Measurements from ENCODE around the gene PDE4D.

Gene PDE4D

DNA sequence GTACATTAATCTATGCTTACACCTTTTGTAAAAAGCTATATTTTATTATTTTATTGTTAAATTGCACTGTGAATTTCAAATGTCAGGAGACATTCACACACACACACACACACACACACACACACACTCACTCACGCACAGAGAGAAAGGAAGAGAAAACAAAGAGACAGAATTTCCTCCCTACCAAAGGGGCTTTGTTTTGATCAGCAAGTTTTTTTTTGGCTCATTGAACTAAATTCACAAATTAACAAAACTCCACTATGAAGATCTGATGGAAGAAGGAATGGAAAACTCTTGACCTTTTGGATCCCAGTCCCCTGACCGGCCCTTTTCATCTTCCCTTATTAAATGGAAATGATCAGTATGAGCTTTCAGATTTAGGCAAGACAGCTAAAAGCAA lies 161.2 kb downstream of the PDE4D start:
- DNase-seq = no peak

DNA sequence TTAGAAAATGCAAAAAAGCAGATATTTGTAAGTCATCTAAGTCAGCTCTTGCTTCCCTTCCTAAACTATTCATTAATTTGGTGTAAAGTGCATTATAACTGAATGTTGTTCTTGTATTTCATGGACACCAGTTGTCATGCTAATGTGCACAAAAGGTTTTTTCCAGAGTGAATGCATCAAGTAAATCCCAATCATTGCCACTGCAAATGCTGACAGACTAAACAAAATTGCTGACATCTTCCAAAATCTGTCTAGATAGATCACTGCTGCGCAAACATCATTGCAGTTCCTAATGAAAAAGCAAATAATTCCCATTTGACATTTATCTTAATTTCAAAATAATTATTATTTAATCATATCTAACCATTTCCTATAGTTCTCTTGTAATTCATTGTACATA lies 161.7 kb downstream of the PDE4D start:
- no peak for DNase-seq

DNA sequence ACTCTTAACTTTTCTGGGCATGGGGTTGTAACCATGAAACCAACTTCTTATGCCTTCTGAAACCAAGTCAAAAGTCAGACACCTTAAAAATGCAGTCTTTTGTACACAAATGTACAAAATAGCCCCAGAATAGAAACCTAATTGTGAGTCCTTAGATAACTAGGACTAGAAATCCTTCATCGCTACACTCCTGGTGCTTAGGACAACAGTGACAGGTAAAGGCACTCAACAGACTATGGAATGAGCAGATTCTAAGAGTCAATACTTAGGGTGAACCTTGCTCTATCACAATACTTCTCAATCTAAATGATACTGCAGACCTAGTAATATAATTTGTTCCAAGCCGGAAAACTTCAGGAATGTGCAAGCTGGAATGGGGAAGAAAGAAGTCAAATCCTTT lies 163.7 kb downstream of the PDE4D start:
- DNase-seq = no peak

DNA sequence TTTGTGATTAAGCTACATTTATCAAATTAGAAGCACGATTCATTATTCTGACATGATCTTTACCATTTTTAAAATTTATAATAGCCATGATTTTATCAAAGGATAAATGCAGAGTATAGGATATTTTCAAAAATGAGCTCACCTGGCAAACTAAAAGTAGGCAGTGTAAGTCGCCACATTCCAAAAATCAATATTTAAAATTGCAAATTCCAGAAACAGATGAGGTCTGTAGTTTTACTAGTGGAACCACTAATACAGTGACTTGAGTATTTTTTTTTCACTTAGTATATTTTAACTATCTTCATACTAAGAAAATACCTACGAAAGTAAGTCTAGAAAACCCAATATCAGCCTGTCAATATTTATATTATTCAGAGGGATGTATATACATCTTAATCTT lies 164.2 kb downstream of the PDE4D start:
- DNase-seq = no peak

DNA sequence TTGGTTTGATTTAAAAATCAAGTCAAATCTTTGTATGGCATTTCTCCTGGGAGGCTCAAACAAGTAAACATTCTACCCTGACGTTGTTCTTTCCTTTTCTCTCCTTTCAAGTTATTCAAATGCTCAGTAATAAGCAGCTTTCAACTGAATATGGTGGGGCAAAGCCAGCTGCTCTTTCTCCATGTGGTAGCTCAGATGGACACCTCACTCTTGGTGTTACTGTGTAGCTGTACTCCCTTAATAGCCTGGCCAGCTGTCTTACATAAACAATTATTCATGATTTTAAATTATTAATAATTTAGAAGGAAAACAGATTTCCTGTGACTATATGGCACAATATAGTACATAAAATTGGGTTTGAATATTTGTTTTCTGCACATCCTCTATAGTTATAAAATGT lies 165.2 kb downstream of the PDE4D start:
- DNase-seq = no peak

DNA sequence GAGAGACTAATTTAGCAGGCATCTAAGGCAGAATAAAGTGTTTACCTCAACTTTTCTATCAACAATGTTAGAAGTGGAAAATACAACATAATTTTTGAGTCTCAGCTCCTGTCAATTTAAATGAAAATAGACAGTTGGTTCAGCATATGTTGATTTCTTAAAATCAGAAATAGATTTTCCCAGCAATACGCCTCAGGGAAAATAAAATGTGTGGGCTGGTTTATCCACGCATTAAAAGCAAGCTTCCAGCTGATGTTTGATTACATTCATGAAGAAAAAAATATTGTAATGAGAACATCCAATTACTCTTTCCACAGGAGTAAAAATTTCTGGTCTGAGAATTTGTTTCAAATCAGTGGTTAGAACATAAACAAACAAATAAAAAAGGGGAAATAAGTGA lies 166.3 kb downstream of the PDE4D start:
- no peak for DNase-seq

DNA sequence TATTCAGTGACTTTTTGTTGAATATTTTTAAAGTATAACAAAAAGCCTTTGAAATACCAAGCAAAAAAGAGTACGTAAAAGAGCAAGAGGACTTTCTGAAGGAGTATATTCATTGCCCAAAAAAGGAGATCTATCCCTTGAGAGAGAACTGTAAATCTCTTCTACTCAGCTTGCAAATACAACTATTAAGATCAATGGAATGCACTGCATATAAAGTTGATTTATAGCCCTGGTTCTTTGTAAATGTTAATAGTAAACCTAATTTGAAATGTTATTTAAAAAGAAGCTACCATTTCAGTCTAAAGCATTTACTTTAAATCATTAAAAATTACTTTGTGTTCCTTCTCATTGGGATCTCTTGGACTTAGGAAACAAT lies 168.1 kb downstream of the PDE4D start:
- DNase-seq = no peak

DNA sequence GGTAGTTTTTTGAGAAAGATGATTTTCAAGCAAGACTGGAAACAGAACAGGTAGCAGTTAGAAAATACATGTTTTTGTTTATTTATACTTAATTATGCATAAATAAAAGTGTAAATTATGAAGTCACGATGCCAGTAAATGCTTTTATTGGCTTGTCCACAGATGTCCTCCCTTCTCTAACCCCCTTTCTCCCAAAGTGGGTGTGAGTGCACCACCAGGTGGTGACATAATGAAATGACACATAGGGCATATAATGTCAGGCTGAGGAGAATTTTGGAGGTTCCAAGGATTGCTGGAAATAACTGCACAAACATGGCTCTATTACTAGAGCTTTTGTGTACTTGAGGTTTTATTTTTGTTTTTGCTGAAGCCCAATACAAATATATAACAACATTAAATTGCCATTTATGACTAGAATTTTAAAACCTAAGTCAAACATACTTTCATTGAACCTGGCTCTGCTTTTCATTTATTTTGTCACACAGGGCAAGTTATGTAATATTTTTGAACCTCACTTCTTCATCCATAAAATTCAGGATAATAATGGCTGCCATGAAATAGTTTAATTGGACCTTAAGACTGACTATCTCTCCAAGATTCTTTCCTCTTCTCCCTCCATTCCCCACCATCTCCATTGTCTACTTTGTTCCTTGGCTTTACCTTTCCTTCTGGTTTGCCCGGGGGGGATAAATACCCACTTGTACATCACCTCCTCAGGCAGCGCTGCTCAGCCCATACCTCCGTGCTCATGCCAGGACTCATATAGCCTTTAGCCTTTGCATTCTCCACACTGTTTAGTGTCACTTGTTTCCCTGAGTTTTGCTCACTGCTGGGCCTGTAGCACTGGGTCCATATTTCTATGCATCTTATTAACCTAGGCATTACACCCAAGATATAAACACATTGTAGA lies 168.8 kb downstream of the PDE4D start:
- DNase-seq = peak; percentile 18

DNA sequence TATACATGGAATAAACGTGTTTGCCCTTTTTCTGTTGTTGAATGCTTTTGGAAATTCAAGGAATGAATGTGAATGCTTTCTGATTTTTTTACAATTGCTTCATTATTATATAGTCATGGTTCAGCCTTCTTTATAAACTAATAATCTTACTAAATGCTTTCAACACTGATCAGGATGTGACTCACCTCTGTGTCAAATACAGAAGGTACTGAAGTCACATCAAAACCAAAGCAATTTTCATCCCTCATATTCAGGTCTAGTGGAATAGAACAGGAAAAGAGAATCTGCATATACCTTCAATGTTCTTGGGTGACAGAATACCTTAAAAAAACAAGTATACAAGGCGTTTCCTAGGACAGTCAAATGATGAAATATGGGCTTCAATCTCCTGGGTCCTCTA lies 170.7 kb downstream of the PDE4D start:
- DNase-seq = no peak

DNA sequence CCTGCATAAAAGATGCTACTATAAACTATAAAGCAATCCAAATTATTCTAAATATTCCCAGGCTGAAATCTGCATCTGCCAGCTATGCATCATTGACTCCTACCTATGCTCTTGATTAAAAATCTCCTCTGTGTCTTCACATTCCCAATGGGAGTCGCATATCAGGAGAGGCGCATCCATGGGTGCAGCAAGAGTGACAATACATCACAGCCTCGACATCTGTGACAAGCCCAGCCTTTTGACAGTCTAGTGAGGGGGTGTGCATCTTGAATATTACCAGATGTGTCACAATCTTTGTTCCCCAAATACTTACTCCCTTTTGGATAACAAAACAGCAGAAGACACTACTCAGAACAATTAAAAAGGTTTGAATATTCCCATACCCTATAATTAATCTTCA lies 171.8 kb downstream of the PDE4D start:
- DNase-seq = no peak

DNA sequence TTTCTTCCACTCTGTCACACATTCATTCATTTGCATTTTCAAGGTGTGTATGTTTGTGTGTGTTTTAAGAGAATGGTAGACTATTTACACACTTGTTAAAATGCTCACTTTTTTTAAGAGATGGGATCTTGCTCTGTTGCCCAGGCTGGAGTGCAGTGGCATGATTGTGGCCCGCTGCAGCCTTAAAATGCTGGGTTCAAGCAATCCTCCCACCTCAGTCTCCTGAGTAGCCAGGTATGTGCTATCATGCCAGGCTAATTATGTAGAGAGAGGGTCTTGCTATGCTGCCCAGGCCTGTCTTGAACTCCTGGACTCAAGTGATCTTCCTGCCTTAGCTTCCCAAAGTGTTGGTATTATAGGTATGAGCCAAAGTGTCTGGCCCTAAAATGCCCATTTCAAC lies 173.5 kb downstream of the PDE4D start:
- no peak for DNase-seq

DNA sequence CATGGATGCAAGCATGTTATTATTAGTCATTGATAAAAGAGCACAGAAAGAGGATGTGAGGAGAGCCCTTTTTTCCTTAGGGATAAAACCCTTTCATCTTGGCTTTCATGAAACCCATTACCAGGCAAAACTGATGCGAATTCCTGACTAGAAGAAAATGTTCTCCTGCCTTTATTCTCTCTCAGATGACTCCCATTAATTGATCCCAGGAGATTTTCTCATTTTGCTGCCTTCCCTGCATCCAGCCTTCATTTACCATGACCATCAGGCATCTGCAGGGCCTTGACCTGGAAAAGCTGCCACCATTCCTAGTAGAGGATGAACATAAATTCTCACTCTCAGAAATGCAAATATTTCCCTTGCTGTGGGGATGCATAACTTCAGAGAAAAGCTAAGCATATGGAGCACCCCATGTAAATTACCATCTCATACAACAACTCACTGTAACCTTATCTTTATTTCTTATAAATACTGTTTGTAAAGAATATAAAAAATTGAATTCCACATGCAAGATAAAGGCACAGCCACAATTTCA lies 176.5 kb downstream of the PDE4D start:
- no peak for DNase-seq

DNA sequence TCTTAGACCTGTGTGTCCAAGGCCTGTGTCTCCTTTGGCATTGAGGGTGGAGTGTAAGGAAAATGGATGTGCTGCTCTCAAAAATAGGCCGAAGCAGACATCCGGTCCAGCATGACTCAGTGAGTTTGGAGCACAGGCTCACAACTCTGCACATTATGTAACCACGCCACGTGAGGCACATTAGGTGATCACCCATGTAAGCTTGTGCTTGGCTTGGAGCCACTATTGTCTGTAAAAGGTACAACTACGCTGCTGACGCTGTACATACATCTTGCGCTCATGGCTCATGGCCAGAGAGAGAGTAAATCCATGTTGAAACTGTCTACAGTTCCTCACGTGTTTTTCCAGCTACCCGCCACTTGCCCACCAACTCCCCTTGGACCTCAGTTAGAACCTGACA lies 177.5 kb downstream of the PDE4D start:
- DNase-seq = no peak

DNA sequence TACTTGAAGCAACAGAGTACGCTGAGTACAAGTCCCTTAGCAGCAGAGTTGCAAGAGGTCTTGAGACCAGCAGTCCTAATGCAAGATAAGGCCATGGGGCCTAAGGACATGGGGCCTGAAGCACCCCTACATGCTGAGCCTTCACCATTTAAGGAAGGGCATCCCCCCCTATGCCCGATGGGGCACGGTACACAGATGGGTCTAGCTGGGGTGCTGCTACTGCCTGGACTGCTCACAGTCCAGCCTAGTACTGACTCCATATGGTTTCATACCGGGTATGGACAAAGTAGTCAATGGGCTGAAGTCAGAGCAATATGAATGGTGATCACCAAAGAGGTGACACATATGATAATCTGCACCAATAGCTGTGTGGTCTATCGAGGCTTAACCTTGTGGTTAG lies 178.3 kb downstream of the PDE4D start:
- no peak for DNase-seq

DNA sequence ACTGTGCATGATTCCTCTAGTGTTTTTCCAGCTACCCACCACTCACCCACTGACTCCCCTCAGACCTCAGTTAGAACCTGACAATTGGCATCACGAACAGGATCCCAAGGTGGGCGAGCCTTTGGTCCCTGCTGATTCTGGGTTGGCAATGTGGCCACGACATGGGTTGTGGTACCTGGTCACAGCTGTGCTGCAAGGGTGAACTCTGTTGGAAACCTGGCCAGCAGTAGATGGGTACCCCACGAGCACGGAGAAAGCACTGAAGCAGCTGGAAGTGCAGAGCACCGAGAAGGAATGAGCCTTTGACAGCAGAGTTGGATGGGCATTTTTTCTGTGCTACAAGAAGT lies 180.1 kb downstream of the PDE4D start:
- no peak for DNase-seq

DNA sequence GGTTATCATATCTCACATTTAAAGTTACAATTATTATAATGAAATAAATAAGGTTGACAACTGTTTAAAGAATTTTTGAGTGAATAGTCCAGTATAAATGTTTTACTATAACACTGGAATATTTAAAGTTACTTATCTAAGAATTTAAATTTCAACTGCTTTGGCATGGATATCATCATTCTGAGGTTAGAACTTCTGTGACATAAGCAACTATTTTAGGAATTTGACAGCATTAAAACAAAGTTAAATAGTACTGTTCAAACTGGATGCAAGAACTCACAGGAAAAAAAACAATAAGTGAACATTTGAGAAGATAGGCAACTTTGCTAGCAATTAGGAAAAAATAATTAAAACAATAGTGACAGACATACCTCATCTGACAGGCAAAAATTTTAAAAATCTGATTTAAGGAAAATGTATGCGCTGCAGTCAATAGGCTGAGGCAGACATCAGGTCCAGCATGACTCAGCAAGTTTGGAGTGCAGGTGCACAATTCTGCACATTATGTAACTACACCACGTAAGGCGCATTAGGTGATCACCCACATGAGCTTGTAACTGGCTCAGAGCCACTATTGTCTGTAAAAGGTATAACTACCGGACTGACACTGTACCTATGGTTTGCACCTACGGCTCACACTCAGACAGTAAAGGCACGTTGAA lies 180.6 kb downstream of the PDE4D start:
- no peak for DNase-seq

DNA sequence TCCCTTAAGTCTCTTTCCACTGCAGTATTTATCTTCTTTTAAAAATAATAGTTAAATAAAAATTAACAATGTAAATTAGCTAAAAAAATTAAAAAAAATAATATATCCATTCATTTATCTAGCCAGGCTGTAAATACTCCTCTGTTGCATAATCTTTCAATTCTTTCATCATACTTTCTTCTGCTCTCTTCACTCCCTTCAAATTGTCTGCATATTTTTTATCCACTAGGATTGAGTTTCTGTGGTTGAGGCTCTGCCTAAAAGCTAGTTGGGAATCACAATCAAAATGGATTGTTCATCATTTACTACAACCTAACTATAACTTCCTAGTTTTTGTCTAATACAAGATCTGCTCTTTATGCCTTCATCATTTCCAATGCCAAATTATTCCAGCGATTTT lies 182.2 kb downstream of the PDE4D start:
- no peak for DNase-seq

DNA sequence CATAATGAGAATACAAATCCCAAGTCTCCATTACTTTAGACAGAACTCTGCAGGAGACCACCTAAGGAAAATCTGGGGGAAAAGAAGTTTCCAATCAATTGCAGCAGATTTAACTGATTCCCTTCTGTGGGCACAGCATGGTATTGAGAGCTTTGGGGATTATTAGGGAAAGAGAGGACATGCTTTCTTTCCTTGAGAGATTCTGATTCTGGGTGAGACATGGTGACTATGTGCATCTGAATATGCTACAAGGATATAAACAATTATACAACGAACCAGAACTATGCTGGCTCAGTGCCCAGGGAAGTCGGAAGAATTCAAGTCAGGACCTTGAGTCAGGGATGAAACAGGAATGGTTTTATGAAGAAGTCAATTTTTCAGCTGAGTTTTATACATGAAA lies 183.7 kb downstream of the PDE4D start:
- no peak for DNase-seq

DNA sequence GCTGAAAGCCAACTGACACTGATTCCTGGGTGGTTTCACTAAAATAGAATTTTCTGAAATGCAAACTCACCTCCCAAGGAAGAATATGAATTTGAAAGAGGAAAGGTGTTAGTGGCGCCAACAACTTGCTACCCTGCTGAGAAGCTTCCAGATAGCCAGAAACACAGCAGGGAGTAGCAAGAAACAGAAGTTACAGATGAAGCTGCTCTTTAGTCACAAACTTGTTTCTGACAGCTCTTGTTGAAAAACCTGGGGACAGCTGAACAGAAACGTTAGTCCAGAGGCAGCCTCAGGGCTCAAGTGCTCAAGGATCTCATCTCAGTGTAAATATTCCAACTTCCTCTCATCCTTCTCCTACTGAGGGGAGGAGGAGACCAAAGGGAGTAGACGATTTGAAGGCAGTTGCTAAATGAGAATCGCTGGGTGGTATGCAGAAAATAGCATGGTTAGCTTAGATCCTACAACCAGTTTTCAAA lies 184.1 kb downstream of the PDE4D start:
- no peak for DNase-seq

DNA sequence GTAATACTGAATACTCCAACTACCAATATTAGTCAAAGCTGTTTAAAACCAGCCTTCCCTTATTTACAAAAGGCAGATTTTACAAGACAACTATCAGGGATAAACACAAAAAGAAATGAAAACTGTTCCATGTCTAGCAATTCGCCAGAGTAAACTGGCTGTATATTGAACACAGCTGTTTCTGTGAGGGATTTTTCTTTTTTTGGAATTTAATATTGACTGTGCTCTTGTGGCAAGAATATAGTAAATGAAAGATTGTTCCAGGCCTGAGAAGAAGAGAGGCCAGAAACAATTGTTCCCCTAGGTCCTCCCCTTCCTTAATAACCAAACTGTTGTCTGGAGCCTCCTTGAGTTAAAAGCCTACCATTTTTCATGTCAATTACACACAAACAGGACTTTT lies 188.6 kb downstream of the PDE4D start:
- no peak for DNase-seq

DNA sequence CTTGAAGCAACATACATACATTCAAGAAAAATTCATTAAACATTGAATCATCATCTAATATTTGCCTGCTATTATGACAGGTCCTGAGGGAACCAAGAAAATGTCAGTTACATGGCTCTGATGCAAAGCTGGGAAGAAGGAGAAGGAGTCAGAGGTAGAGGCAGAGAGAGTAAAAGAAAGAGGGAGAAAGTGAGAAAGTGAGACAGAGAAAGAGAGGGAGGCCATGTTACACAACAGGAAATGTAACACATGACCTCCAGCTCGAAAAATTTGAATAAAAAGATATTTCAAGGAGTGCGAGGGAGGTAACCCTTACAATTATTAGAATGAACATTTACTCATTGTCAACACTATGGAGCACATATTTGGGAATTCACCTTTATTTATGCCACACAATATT lies 189.7 kb downstream of the PDE4D start:
- DNase-seq = no peak

DNA sequence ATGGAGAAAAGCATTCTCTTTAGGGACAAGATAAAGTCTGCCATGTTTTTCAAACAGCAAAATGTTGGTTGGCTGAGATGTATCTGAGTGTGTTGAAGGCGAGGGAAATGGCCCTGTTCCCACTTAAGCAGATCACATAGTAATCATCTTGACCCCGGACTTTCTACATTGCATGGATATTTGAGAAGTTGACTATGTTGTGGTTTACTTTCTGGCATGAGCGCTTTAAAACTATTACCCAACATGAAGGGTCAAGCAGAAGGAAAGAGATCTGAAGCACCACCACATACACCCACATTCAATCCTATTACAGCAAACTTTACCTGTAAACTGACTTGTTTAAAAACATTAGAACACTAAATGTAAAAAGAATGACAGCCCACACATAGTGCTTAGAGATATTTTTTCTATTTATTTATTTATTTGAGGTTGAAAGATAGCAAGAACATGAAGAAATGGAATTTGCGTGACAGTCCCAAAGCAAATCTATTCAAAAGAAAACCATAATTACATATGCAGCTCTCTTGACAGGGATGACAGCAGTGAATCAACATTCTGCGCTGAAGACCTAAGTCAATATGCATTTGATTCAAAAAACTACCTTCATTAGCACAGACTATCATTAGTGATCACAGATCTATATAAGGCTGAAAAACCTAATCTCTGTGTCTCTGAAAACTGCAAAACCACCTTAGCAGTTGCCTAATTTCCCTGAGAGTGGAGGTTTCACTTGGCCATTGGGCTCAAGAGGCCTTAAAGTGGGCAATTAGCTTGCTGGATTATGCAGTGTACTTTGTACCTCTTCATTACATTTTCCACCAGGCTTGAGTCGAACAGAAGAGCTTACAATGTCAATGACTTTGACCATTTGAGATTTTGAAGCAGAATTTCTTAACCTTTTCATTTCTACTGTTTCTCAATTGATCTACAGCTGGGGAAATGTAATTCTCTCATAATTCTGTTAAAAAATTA lies 195.0 kb downstream of the PDE4D start:
- DNase-seq = peak; percentile 16

DNA sequence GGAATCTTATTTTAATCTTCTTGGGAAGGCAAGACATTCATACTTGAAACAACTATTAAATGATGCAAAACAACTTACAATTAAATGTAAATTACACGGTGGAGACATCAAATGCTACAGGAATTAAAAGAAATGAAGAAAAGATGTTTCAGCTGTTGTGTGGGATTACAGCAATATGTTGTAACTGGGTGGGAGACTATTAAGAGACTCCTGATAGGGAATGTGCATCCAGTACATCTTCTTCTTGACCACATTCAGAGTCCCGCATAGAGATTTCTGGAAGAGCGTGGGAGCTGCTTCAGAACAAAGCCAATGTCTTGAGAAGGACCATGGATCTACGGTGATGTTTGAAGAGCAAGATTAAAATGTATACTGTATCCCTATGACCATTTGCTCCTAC lies 199.1 kb downstream of the PDE4D start:
- no peak for DNase-seq

Data from NCI-H2029 treated with DMSO at 0.1 percent for 48 hours (cell line).